ENCODE measurements around the gene KCNC4.

Gene KCNC4

GRCh38 chr1:110189181-110189580 lies 20.9 kb upstream of the KCNC4 start:
- no peak for DNase-seq

- no peak for DNase-seq
Observed at GRCh38 chr1:110190282-110190929, 19.7 kb upstream of the KCNC4 start.

GRCh38 chr1:110192541-110192940 lies 17.6 kb upstream of the KCNC4 start:
- no peak for DNase-seq

- DNase-seq = no peak
Observed at GRCh38 chr1:110195196-110195595, 14.9 kb upstream of the KCNC4 start.

- peak; percentile 56 for DNase-seq
Observed at GRCh38 chr1:110196917-110197765, 13.0 kb upstream of the KCNC4 start.

- no peak for DNase-seq
Observed at GRCh38 chr1:110197905-110198629, 12.0 kb upstream of the KCNC4 start.

- no peak for DNase-seq
Observed at GRCh38 chr1:110198746-110199145, 11.4 kb upstream of the KCNC4 start.

GRCh38 chr1:110200190-110200589 lies 9.9 kb upstream of the KCNC4 start:
- no peak for DNase-seq

GRCh38 chr1:110200666-110201065 lies 9.4 kb upstream of the KCNC4 start:
- DNase-seq = no peak

GRCh38 chr1:110201157-110201825 lies 8.8 kb upstream of the KCNC4 start:
- no peak for DNase-seq

GRCh38 chr1:110203021-110203661 lies 7.0 kb upstream of the KCNC4 start:
- peak; percentile 76 for DNase-seq

GRCh38 chr1:110205156-110205555 lies 5.0 kb upstream of the KCNC4 start:
- DNase-seq = no peak

GRCh38 chr1:110205591-110206155 lies 4.4 kb upstream of the KCNC4 start:
- DNase-seq = no peak

- DNase-seq = no peak
Observed at GRCh38 chr1:110206261-110206920, 3.7 kb upstream of the KCNC4 start.

GRCh38 chr1:110207831-110208230 lies 2.3 kb upstream of the KCNC4 start:
- DNase-seq = peak; percentile 85

- DNase-seq = no peak
Observed at GRCh38 chr1:110208916-110209645, 1.0 kb upstream of the KCNC4 start.

- peak; percentile 75 for DNase-seq
Observed at GRCh38 chr1:110210604-110211495, 736 bp downstream of the KCNC4 start.

GRCh38 chr1:110211496-110212168 lies 1.5 kb downstream of the KCNC4 start:
- DNase-seq = peak; percentile 59

Data from stimulated activated CD4-positive, alpha-beta T cell treated with anti-CD3 and anti-CD28 coated beads, Interleukin-15, amount 100 ng/mL, for 24 hours (primary cell).